GM04503 (cell line): ENCODE measurements around the gene CCDC169.
A peak's percentile ranks its signal among the peaks of the same experiment; 100 is the strongest.

ENCODE experiments used
- DNase-seq: peaks from one replicate; pipeline ENCODE4 v3.0.0-alpha.2; 2012; ENCODE audit warnings: low read depth

CCDC169 gene

DNA sequence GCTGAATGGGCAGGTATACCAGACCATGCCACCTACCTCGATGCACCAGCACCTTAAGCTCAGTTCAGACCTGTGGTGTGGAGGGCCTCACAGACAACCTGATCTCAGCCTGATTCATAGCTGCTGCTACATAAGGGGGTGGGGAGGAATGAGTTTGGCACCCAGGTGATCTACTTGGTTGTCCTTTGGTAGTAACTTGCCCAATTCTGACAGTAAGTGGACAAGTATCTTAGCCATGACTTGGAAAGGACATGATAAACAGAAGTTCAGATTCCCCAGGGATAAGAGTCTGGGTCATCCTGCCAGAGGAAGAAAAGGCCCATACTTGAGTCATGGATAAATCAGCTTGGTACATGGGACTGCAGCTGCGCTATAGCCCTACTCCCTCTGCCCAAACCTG lies 54.9 kb downstream of the CCDC169 start:
- DNase-seq = no peak

DNA sequence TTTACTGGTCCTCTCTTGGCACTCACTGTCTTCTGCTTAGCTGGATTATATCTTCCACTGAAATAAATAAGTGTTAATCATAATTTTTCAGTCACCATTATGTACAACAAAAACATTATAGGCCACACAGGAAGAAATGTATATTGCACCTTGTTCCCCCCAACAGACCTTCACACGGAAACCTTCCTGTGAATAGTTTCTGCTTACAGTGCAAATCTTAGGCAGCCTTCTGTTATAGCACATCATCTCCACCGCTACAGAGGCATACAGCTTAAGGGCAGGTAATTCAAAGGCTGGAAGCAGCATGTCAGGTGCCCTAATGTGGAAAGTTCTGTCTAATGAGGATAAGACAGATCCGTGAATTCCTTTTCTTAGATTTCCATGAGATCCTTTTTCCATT lies 66.4 kb downstream of the CCDC169 start:
- no peak for DNase-seq

DNA sequence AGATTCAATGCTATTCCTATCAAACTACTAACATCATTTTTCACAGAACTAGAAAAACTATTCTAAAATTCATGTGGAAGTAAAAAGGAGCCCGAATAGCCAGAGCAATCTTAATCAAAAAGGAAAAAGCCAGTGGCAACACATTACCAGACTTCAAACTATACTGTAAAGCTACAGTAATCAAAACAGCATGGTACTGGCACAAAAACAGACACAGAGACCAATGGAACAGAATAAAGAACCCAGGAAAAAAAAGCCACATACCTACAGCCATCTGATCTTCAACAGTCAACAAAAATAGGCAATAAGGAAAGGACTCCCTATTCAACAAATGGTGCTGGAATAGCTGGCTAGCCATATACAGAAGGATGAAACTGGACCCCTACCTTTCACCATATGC lies 72.9 kb downstream of the CCDC169 start:
- no peak for DNase-seq

DNA sequence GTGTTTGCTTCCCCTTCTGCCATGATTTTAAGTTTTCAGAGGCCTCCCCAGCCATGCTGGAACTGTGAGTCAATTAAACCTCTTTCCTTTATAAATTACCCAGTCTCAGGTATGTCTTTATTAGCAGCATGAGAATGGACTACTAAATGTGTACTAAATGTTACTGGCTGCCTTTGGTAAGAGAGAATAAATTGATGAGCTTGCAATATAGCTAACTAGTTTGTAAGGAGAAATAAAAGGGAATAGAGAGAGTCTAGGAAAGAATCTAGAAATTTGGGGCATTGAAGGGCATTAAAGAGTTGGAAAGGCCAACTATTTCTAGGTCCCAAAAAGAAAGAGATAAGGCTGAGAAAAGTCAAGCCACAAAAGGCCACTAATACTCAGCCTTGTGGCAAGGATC lies 77.7 kb downstream of the CCDC169 start:
- no peak for DNase-seq

DNA sequence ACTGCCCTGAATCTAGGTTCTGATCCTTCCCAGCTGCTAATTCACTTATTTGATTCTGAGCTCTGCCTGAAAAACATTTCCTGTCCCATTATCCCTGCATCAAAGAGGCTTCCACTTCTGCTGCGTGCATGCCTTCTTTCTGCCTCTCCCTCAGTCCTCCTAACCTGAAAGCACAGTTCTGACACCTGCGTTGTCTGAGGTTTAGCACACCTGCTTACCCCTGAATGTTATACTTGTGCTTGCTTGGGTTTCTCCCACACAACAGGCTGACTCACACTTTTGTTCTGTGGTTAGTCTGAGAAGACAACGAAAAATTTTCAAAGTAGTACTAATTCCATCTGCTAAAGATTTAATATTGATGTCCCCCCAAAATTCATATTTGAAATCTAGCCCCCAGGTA lies 80.2 kb downstream of the CCDC169 start:
- DNase-seq = no peak

DNA sequence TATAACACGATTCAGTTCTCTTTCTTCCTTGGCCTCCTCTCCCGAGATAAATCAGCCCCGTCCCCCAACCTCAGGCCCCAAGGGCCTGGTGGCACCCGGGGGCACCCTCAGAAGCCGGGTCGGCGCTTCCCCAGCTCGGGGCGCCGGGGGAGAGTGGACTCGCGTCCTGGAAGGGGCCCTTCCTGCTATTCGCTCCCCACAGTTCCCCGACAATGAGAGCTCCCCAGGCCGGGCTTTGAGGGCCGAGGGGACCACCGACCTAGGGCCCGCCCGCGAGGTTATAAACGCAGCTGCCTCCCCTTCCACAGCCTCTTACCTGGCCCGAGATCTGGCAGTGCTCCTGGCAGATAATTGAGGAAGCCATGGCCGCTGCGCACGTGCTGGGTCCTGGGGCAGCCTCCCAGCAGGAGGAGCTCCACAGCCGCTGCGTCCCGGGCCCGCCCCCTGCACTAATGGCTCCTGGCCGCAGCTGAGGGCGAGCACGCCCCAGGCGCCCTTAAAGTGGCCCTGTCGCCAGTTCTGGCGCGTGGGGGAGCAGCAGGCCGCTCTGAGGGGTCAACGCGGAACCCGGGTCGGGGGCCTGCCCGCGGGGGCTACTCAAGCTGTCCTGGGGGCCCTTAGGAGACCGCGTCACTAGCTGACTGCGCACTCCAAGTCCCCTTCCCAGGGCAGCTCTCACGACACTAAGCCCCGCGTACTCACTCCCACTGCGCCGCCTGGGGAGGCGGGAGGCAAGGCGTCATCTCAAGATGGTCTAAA lies 83.3 kb downstream of the CCDC169 start, which contains the start of gene SOHLH2:
Gene SOHLH2 (minus strand): TSS at position 394 of the 759 bp plus-strand sequence. CDS start 30 bp downstream, at position 364.
- DNase-seq = no peak

DNA sequence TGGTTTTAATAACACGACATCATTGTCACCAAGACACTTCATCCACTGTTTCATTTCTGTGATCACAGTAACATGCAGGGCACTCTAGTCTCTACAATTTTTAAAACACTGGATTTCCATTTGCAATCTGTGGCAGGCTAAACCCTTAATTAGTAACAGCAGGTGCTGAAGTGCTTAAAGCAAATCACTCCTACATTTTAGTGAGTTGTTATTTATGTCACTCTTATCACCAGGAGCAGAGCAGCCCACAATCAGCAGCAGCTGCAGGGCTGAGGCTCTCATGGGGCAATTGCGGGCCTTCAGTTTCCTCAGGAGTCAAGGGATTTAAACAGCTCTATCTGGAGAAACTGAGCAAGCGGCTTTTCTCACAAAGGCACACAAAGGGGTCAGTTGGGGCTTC lies 84.8 kb downstream of the CCDC169 start:
- DNase-seq = no peak

DNA sequence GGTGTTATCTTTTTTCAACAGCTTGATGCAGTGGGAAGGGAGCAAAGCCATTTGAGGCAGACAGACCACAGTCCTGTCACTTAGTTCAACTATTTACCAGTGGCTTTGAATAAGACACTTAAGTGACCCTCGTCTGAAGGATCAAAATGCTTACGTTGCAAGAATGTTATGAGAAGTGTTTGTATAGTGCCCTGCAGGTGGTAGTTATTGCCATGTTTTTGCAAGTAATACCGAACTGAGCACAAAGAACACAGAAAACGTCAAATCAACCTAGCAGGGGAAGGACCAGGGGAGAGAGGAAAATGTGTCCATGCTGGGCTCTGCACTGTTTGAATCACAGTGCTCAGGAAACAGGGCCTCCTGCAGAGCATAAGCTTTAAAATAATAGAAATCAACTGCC lies 86.0 kb downstream of the CCDC169 start:
- no peak for DNase-seq

DNA sequence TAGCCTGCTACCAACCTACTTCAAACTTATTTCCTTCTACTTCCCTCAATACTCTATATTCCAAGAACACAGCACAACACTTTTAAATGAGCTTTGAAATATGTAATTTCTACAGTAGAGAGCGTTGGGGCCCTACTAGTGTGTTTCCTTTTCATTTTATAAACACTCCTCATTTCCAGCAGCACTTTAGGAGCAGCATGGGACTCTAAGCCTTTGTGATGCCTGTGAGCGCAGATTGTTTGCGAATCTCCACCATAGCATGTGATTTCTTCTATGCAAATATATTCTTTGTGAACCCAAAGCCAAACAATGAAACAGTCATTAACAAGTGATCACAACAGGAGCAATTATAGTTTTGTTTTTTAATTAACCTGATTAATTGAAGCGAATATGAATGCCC lies 86.9 kb downstream of the CCDC169 start:
- no peak for DNase-seq

DNA sequence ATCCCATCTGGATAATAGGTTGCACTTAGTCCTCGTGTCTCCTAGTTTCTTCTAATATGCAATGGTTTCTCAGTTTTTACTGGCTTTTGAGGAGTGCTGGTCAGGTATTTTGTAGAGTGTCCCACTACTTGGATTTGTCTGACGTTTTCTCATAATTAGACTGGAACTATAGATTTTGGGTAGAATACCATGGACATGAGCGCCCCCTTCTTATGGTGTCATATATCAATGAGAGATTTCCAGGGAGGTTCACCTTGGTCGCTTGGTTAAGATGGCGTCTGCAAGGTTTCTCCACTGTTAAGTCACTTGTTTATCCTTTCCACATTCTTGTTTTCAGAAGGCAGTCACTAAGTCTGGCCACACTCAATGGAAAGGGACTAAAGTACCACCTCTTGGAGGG lies 89.9 kb downstream of the CCDC169 start:
- no peak for DNase-seq

DNA sequence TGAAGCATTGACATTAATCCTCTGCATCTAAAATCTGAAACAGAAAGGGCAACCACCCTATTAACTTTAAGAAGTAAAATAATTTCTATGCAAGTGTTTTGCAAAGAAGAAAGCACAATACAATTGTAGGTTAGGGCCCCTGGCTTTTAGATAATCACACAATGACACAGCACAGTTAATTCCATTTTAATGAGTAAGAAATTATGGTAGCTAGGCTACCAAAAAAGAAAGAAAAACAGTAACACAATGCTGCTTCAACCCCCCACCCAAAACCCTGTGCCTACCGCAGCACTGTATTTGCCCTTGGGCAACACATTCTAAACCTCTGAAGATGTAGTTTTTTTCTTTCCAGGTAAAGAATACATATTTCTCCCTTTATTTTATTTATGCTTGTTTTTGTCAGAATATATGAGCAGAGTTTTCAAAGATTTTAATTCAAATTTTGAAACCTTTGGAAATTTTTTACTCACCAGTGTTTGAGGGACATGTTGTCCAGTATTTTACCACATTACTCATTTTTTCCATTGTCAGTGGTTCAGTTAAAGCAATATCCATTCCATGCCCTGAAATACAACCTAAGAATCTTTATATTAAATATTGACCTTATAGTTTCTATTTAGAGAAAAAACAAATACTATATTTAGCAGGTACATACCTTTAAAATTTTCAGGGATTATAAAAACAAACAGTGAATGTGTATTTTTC lies 104.3 kb downstream of the CCDC169 start:
- DNase-seq = peak; percentile 3

DNA sequence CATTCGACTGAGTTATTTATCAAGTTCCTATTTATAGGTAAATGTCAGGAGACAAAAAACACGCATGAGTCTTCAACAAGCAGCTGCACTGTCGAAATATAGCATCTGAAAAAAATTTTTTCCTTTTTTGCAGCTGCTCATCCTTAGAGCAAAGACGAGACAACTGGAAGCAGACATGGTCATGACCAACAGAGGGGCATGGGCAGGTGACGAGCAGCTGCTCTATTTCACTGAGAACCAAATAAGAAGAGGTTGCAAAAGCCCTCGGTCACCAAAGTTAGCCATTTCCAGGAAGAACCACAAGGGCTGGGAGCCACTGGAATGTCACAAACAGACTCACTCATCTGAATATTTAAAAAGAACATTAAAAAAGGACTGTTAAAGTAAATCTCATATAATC lies 105.4 kb downstream of the CCDC169 start:
- DNase-seq = no peak

DNA sequence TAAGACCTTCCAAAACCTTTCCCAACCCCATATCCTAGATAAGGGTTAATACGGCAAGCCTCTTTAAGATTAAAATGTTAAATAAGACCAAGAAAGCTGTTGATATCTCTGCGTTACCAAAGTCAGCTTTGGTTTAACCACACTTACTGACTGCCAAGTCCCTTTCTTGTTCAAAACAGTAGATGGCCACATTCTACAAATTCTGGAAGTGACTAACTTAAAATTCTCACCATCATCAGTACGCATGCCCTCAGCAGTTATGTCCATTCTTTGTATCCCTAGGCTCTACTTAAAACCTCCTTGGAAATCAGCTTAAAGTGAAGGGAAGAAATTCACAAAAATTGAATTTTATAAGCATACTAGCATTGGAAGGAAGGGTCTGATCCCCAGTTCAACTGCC lies 106.8 kb downstream of the CCDC169 start:
- DNase-seq = no peak

DNA sequence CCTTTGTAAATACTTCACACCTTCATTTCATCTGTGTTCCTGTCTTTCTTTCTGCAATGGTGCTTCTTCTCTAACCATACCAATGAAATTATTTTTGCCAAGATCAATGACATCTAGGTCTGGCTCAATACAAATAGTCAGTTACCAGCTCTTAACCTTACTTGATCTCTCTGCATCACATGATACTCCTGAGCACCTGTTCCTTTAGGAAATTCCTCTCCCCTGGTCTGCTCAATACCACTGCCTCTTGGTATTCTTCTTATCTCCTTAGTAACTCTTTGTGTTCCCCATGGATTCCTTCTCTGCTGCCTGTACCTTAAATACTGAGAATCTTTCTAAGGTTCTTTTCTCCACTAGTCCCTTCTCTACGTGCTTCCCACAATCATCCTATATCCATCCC lies 109.2 kb downstream of the CCDC169 start:
- DNase-seq = no peak

DNA sequence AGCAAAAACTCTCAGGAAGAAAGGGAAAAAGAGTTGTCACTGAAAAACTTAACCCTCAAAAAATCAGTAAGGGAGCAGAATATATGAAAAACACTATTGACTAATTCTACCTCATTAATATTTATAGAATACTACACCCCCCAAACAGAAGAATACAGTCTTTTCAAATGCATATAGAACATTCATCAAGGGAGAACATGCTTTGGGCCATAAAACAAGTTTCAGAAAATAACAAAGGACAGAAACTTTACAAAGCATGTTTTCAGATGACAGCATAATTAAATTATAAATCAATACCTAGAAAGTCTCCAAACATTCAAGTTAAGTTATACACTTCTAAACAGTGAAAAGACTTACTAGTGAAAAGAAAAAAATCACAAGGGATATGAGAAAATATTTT lies 113.7 kb downstream of the CCDC169 start:
- no peak for DNase-seq
